ENCODE measurements around the gene SNX33.
"Not testable (repeated sequence)": the region's sequence is repeated elsewhere in the genome, so short reads cannot be mapped to it uniquely, and the experiment has no call there.

Gene SNX33

GRCh38 chr15:75683646-75684312 lies 36.1 kb downstream of the SNX33 start:
- peak; percentile 78 for DNase-seq (ENCODE audit: low spot score)

DNA sequence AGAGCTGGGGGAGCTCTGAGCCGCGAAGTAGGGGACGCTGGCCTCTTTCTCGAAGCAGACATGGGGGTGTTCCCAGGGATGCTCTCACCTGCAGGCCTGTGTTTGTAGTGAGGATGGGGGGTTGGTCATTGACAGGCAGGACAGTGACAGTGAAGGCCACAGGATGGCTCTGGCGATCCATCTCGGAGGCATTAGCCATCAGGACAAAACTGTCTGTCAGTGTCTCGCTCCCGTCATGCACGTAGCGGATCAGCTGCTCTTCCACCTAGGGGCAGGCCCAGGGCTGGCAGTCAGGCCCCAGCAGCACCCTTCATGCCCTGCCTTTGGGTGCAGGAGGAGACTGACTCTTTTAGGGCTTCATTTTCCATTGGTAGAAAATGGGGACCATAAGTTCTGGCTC lies 36.9 kb downstream of the SNX33 start:
- DNase-seq (ENCODE audit: low spot score), result no peak

- DNase-seq (ENCODE audit: low spot score), result no peak
Observed at GRCh38 chr15:75685195-75685594, 37.5 kb downstream of the SNX33 start.

DNA sequence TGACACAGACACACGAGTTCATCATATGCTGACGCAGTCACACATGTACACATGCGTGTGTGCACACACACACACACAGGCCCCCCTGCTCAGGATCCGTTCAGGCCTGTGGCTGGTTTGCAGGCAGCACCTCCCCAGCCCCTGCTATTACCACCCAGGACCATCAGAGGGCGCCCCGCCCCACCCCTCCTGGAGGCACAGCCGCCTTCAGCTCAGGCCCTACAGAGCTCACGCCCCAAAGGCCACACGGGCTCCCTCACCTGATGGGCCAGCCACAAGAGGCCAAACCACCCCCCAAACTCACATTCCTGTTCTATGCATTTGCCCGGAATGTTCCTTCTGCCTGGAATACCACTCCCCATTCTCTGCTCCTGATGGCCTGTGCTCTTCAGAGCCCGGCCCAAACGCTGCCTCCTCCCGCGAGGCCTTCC lies 38.5 kb downstream of the SNX33 start:
- DNase-seq (ENCODE audit: low spot score), result peak; percentile 69

DNA sequence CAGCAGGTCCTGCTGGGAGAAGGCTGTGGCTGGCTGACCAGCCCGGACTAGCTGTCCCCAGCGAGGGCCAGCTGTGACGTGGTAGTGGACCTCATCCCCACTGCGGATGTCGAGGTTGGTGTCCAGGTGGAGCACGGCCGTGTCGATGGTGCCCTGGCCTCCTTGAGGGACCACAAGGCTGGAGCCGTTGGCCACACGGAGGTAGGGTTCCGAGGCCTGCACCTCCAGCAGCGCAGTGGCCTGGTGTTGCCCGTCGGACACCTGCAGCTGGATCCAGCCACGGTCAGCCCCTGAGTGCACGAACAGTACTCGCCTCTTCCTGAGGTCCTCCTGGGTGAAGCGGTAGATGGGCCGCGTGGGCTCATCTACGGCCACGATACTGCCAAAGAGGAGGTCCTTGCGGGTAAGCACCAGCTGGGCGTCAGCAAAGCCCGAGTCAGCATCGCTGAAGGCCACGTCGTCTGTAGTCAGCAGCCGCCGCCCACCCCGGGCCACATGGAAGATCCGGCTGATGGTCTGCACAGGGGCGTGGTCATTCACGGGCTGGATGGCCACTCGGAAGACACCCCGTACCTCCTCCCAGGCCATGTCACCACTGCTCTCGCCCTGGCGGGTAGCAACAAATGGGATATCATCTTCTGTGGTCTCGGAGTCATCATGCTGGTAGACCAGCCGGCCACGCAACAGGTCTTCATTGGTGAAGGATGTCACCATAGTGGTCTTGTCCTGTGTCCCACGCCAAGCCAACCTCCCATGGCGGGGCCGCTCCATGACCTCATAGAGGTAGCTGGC lies 40.0 kb downstream of the SNX33 start:
- DNase-seq (ENCODE audit: low spot score), result no peak

- no peak for DNase-seq (ENCODE audit: low spot score)
Observed at GRCh38 chr15:75688278-75688557, 40.5 kb downstream of the SNX33 start.

- no peak for DNase-seq (ENCODE audit: low spot score)
Observed at GRCh38 chr15:75688831-75689230, 41.1 kb downstream of the SNX33 start.

GRCh38 chr15:75689429-75689828 lies 41.7 kb downstream of the SNX33 start:
- DNase-seq (ENCODE audit: low spot score), result not testable (repeated sequence)

DNA sequence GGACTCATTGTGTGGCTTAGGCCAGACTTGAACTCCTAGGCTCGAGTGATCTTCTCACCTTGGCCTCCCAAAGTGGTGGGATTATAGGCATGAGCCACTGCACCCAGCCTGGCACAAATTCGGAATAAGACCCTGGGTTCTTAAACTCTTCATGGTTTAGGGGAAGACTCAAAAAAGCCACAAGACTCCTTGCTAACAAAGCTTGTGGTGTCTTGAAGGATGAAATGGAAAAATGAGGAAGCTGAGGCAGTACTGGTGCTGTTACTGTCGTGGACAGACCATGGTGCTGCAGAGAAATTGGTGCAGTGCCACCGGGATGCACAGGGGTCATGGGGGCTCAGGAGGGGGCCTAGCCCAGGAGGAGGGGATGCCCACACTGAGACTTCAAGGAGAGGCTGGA lies 44.6 kb downstream of the SNX33 start:
- not testable (repeated sequence) for DNase-seq (ENCODE audit: low spot score)

- DNase-seq (ENCODE audit: low spot score), result not testable (repeated sequence)
Observed at GRCh38 chr15:75693028-75693427, 45.3 kb downstream of the SNX33 start.

GRCh38 chr15:75693501-75694240 lies 46.0 kb downstream of the SNX33 start:
- DNase-seq (ENCODE audit: low spot score), result peak; percentile 57

DNA sequence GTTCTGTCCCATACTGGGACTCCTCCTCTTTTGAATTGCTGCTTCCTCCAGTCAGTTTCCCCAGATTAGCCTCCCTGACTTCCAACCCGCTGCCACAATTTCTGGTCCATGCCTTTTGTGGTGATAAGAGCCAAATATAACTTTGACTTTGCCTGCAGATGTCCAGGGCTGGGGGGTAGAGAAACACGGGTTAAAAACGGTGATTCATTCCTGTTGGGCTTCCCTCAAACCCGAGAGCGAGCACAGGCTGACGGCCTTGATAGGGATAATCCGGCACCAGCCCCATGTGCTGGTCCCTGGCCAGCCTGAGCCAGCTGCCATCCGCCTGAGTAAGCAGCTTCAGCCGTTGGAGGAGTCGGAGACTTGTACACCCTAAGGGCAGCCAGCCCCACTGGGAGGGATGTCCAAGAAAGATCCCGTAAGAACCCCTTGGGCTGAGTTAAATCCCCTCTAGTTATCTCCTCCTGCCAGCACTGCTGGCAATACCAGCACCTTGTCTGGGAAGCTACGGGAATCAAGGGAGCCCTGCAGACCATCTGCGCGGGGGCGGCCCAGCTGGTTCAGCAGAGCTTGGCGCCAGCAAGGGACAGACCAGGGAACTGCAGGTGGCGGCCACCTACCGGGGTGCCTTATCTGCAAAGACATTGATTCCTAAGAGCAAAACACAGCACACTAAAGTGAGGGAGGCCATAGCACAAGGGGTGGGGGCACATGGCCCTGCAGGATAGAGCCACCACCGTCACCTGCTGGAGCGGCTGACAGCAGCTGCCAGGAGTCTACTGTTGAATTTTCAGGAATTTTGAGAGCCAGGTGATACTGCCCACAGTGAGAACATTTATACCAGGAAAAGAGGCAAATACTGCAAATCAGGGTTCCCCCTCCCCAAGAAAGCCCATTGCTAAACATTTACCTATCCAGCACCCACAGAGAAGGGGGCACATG lies 46.8 kb downstream of the SNX33 start:
- DNase-seq (ENCODE audit: low spot score), result peak; percentile 95

DNA sequence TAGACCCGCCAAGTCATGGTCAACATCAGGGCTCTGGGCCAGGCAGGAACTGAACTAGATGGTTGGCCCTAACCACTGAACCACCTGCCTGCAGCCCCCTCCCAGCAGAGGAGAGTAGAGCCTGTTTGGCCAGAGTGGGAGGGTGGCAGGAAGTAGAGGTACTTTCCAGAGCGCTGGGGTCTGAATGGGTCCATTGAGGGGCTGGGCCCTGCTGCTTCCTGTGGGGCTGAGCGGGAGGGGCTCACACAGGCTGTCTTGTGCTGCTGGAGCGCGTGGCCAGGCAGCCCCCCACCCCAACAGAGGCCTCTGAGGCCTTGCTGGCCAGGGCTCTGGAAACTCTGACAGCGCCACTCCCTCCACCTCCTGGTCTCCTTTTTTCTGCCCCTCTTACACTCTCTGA lies 47.5 kb downstream of the SNX33 start:
- DNase-seq (ENCODE audit: low spot score), result no peak

DNA sequence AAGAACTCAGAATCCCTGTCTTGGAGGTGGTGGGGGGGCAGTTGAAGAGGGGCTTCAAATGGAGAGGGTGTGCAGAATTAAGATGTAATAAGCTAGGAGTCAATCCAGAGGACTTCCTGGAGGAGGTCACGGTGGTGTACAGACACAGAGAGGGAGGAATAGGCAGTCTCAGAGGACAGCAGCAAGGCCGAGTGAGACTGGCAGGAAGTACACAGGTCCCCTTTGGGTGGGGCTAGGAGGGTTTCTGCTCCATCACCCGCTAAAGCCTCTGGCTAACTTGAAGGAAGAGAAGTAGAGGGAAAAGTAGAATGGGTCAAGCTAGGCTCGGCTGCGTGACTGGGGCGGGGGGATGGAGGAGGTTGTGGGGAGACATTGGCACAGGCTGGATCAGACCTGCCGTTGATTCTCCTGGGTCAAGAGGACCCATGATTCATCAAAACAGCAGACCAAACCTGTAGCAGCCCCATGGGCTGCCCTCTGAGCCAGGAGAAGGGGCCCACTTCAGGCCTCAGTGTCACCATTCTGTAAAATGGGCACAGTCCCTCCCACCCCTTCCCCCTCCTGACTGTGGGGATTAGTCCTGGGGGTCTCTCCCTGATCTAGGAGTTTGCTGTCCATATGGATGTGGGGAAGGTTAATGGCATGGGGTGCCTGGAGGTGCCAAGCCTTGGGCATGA lies 48.1 kb downstream of the SNX33 start:
- no peak for DNase-seq (ENCODE audit: low spot score)

DNA sequence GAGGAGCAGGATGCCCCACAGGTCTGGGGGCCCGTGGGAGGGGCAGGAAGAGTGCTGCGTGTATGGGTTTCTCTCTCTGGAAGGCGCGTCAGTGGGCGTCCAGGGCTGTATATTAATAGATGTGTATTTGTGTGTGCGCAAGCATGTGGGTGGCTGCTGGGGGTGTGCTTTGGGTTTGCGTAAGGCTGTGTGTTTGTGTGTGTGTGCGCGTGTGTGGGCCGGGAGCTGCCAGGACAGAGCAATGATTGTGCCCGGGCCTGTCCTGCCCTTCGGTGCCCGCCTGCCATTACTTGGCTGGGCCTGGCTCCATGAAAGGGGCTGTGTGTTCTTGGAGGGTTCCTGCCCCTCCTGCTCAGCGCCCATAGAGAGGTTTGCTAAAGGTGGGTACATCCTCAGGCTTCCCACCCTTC lies 48.6 kb downstream of the SNX33 start:
- DNase-seq (ENCODE audit: low spot score), result no peak

DNA sequence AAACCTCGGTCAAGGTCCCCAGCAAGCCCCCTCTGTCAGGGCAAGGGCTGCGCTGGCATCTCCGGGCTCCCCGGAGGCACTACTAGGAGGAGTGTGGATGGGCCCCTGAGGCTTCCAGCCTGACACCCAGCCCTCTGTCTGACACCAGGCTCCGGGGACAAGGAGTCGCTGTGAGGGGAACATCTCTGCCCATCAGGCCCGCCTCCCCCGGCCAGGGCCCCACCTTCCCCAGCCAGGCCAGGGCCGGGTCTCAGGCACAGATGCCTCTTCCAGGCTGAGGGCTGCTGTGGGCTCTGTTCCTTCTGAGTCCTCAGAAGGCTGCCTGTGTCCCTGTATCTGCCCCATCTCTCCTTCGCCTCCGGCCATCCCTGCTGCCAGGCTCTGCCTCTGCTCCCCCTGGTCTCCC lies 49.1 kb downstream of the SNX33 start:
- no peak for DNase-seq (ENCODE audit: low spot score)

DNA sequence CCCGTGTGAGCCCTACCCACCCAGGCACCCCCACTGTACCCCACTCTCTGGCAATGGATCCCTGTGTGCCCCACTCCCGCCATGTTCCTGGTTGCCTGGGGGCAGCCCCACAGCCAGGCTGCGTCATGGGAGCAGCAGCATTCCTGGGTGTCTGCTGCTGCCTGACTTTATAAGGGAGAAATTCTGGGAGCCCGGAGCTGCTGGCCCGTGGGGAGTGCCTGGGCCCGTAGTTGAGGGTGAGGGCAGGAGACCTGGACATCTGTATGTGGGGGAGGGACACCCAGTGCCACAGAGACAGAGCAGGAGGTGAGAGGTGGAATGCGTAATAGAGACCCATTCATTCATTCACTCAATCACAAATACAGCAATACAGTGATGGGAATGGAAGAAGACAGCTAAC lies 49.8 kb downstream of the SNX33 start:
- no peak for DNase-seq (ENCODE audit: low spot score)

DNA sequence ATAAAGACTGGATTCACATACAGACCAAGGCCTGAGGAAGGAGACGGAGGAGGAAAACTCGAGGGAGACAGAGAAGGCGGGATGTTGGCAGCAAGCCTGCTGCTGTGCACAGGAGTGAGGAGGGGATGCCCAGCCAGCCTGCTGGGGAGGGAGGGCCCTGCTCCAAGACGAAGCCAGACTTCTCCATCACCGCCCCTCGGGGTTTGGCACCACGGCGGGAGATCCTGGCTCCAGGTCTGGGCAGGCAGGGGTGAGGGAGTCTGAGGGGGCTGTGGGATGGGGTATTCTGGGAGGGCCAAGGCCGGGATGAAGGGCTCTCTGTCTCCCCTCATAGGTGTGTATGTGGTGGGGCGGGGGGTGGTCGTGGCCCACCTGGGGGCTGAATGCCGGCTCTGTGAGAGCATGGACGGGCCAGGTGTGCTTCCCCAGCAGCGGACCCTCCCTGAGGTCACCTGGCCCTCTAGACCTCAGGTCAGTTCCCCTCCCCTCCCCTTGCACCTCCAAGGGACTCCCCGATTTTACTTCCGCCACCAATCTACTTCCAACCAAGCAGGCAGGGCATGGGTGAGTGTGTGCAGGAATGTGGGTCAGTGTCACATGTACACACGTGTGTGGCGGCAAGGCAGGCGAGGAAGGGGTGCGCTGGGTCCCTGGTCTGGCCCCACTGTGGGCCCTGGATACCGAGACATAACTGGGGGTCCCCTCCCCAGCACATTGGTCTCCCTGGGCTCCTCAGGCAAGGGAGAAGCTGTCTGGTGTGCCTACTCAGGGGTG lies 50.4 kb downstream of the SNX33 start:
- DNase-seq (ENCODE audit: low spot score), result not testable (repeated sequence)

- not testable (repeated sequence) for DNase-seq (ENCODE audit: low spot score)
Observed at GRCh38 chr15:75699517-75699916, 51.8 kb downstream of the SNX33 start.
